ENCODE results near the gene PTPN6. TPM values are rescaled to one million over a fixed set of nuclear protein-coding genes. Genes with fewer than 3 reads are reported as not detected.
A peak's percentile ranks its signal among the peaks of the same experiment; 100 is the strongest.

The PTPN6 gene
- total and polyA plus RNA-seq, 10 of the 15 experiments (the other 5 are each of a cell fraction or from before 2014, with no cell fraction given) = 229 to 457 (median 370) TPM

GRCh38 chr12:6961695-6962284 is 10.6 kb downstream of the PTPN6 start (continued):
- TF ChIP-seq, protein P1, sequence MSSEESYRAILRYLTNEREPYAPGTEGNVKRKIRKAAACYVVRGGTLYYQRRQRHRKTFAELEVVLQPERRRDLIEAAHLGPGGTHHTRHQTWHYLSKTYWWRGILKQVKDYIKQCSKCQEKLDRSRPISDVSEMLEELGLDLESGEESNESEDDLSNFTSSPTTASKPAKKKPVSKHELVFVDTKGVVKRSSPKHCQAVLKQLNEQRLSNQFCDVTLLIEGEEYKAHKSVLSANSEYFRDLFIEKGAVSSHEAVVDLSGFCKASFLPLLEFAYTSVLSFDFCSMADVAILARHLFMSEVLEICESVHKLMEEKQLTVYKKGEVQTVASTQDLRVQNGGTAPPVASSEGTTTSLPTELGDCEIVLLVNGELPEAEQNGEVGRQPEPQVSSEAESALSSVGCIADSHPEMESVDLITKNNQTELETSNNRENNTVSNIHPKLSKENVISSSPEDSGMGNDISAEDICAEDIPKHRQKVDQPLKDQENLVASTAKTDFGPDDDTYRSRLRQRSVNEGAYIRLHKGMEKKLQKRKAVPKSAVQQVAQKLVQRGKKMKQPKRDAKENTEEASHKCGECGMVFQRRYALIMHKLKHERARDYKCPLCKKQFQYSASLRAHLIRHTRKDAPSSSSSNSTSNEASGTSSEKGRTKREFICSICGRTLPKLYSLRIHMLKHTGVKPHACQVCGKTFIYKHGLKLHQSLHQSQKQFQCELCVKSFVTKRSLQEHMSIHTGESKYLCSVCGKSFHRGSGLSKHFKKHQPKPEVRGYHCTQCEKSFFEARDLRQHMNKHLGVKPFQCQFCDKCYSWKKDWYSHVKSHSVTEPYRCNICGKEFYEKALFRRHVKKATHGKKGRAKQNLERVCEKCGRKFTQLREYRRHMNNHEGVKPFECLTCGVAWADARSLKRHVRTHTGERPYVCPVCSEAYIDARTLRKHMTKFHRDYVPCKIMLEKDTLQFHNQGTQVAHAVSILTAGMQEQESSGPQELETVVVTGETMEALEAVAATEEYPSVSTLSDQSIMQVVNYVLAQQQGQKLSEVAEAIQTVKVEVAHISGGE (CRISPR knock-in tag; IDR thresholded peaks at IDR 0.05) = no peak
- TF ChIP-seq PRDM15 (CRISPR knock-in tag; IDR thresholded peaks at IDR 0.05) = 0 out of 2 replicates have a peak, but pooled peaks have one; percentile 15
- TF ChIP-seq MYC (IDR thresholded peaks at IDR 0.05; ENCODE audit: insufficient read depth, insufficient read length, insufficient replicate concordance, low read length, severe bottlenecking) = no peak
- no peak for TF ChIP-seq ZNF24 (IDR thresholded peaks at IDR 0.05)
- 0 out of 2 replicates have a peak, but pooled peaks have one; percentile 8 for TF ChIP-seq DPF2 (IDR thresholded peaks at IDR 0.05)
- no peak for TF ChIP-seq FOXM1 (IDR thresholded peaks at IDR 0.05; ENCODE audit: low read depth, low read length)
- TF ChIP-seq NR2F1 (conservative IDR thresholded peaks at IDR 0.05) = 0 out of 2 replicates have a peak, but pooled peaks have one; percentile 8
- 0 out of 2 replicates have a peak, but pooled peaks have one; percentile 44 for TF ChIP-seq NBN (IDR thresholded peaks at IDR 0.05)
- peak; percentile 58 for TF ChIP-seq EED (IDR thresholded peaks at IDR 0.05; ENCODE audit: low read depth)
- TF ChIP-seq BCL11A (IDR thresholded peaks at IDR 0.05; ENCODE audit: low read depth, low read length) = 0 out of 2 replicates have a peak, but pooled peaks have one; percentile 16
- TF ChIP-seq MYB (IDR thresholded peaks at IDR 0.05; ENCODE audit: borderline replicate concordance, low read depth, low read length) = no peak
- TF ChIP-seq TBL1XR1 (IDR thresholded peaks at IDR 0.05; ENCODE audit: low read depth, low read length) = 0 out of 2 replicates have a peak, but pooled peaks have one; percentile 8
- TF ChIP-seq ZNF592 (IDR thresholded peaks at IDR 0.05) = no peak
- TF ChIP-seq ATF7 (IDR thresholded peaks at IDR 0.05; ENCODE audit: low read depth) = 0 out of 2 replicates have a peak, but pooled peaks have one; percentile 9
- peak; percentile 28 for TF ChIP-seq POLR2AphosphoS5 (IDR thresholded peaks at IDR 0.05; ENCODE audit: low read length)
- TF ChIP-seq, protein P2, sequence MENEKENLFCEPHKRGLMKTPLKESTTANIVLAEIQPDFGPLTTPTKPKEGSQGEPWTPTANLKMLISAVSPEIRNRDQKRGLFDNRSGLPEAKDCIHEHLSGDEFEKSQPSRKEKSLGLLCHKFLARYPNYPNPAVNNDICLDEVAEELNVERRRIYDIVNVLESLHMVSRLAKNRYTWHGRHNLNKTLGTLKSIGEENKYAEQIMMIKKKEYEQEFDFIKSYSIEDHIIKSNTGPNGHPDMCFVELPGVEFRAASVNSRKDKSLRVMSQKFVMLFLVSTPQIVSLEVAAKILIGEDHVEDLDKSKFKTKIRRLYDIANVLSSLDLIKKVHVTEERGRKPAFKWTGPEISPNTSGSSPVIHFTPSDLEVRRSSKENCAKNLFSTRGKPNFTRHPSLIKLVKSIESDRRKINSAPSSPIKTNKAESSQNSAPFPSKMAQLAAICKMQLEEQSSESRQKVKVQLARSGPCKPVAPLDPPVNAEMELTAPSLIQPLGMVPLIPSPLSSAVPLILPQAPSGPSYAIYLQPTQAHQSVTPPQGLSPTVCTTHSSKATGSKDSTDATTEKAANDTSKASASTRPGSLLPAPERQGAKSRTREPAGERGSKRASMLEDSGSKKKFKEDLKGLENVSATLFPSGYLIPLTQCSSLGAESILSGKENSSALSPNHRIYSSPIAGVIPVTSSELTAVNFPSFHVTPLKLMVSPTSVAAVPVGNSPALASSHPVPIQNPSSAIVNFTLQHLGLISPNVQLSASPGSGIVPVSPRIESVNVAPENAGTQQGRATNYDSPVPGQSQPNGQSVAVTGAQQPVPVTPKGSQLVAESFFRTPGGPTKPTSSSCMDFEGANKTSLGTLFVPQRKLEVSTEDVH (IDR thresholded peaks at IDR 0.05; ENCODE audit: low read depth, partially characterized antibody) = peak; percentile 34

All from GM12878 (cell line).